DND-41 (cell line): ENCODE results near the gene PABPC1L.

ENCODE experiments used
- ATAC-seq: fragments of 200-7000 bp; cut with Tn5 transposase; 3 replicates; pipeline ENCODE4 v1.9.1; 2021; ENCODE audit warnings: low read depth; ENCODE audit not compliant: insufficient read depth
- DNase-seq: peaks from one replicate; pipeline ENCODE4 v3.0.0-alpha.2; 2020
- H2AFZ ChIP-seq: 2 replicates; pipeline ENCODE4 v1.6.0; 2012; ENCODE audit warnings: low read depth, low read length
- H3K27ac ChIP-seq: 2 replicates; pipeline ENCODE4 v1.5.1; 2012; ENCODE audit warnings: low read length, inconsistent platforms
- H3K27me3 ChIP-seq: fragments of 200-600 bp; sonication (generic); 2 replicates; pipeline ENCODE4 v1.6.0; 2012; ENCODE audit warnings: low read length, mild to moderate bottlenecking, inconsistent platforms; ENCODE audit not compliant: insufficient read depth, poor library complexity
- H3K36me3 ChIP-seq: 2 replicates; pipeline ENCODE4 v1.5.1; 2012; ENCODE audit warnings: low read length, inconsistent platforms; ENCODE audit not compliant: insufficient read depth
- H3K4me1 ChIP-seq: 2 replicates; pipeline ENCODE4 v1.5.1; 2012; ENCODE audit warnings: mild to moderate bottlenecking, low read length; ENCODE audit not compliant: insufficient read depth
- H3K4me2 ChIP-seq: 2 replicates; pipeline ENCODE4 v1.6.0; 2012; ENCODE audit warnings: mild to moderate bottlenecking, moderate library complexity, low read length, inconsistent platforms; ENCODE audit not compliant: insufficient read depth
- H3K4me3 ChIP-seq, 2 experiments: fragments of 200-600 bp in 1 of 2; shearing (Covaris generic) in 1 of 2; 2 replicates each; pipeline ENCODE4 v1.5.1; 2012 to 2016; ENCODE audit warnings: inconsistent platforms in 2 of 2, low read length in 2 of 2, mild to moderate bottlenecking in 2 of 2, low read depth in 1 of 2, moderate library complexity in 1 of 2
- H3K79me2 ChIP-seq: 2 replicates; pipeline ENCODE4 v1.6.0; 2012; ENCODE audit warnings: low read length, inconsistent platforms; ENCODE audit not compliant: insufficient read depth
- H3K9ac ChIP-seq: 2 replicates; pipeline ENCODE4 v1.6.0; 2012; ENCODE audit warnings: low read depth, mild to moderate bottlenecking, inconsistent platforms, low read length, moderate library complexity
- H3K9me3 ChIP-seq: 2 replicates; pipeline ENCODE4 v1.5.1; 2012; ENCODE audit warnings: low read length, moderate library complexity, mild to moderate bottlenecking, inconsistent platforms; ENCODE audit not compliant: insufficient read depth, severe bottlenecking
- H4K20me1 ChIP-seq: 2 replicates; pipeline ENCODE4 v1.6.0; 2012; ENCODE audit warnings: low read length; ENCODE audit not compliant: insufficient read depth
- CTCF ChIP-seq: IDR thresholded peaks from 2 replicates; pipeline ENCODE4 v1.5.1; 2012; ENCODE audit warnings: borderline replicate concordance, low read length, moderate library complexity, mild to moderate bottlenecking; ENCODE audit not compliant: poor library complexity, severe bottlenecking; ENCODE audit errors: extremely low read depth
- EZH2 ChIP-seq: IDR thresholded peaks from 3 replicates; pipeline ENCODE4 v1.6.1; 2012; ENCODE audit warnings: borderline replicate concordance, low read depth, mild to moderate bottlenecking, moderate library complexity, low read length, inconsistent platforms; ENCODE audit not compliant: severe bottlenecking

Gene PABPC1L

GRCh38 chr20:44884907-44885391, 24.9 kb upstream of the PABPC1L start:
- Histone ChIP-seq H3K36me3 (peaks cover 21% of the 10 kb centered on the region), H3K4me2 (peak overlapping the region; percentile 79), H3K9ac (peak overlapping the region; percentile 97), H3K4me3 (peak overlapping the region; percentile 76 to 78), H3K27me3 (no peaks in the 10 kb centered on the region), H4K20me1 (peaks cover 43% of the 10 kb centered on the region), H2AFZ (peak overlapping the region; percentile 90), H3K9me3 (no peaks in the 10 kb centered on the region), H3K4me1 (peaks cover 45% of the 10 kb centered on the region), H3K79me2 (peaks cover 52% of the 10 kb centered on the region), H3K27ac (peak overlapping the region; percentile 83)
- TF ChIP-seq EZH2 (no peak), CTCF (no peak)
- ATAC-seq (0 out of 3 replicates have a peak, but pooled peaks have one; percentile 0), DNase-seq (no peak)

GRCh38 chr20:44885392-44886265, 24.2 kb upstream of the PABPC1L start, which contains the start of gene YWHAB:
Gene YWHAB, plus strand, starts transcription at chr20:44885705. Its CDS starts 15,829 bp downstream, at chr20:44901534.
- ATAC-seq = peak; percentile 98
- peak; percentile 100 for DNase-seq
- Histone ChIP-seq H3K4me1 (peaks cover 48% of the 10 kb centered on the region), H4K20me1 (peaks cover 48% of the 10 kb centered on the region), H3K27me3 (no peaks in the 10 kb centered on the region), H3K9me3 (no peaks in the 10 kb centered on the region), H3K9ac (peak within 1 kb of the TSS; percentile 97), H2AFZ (peak within 1 kb of the TSS; percentile 90), H3K4me3 (peak within 1 kb of the TSS; percentile 76 to 78), H3K27ac (peak within 1 kb of the TSS; percentile 93), H3K4me2 (peak within 1 kb of the TSS; percentile 79), H3K79me2 (peaks cover 57% of the 10 kb centered on the region), H3K36me3 (peaks cover 24% of the 10 kb centered on the region)
- TF ChIP-seq CTCF (no peak), EZH2 (no peak)

GRCh38 chr20:44886266-44886651, 23.6 kb upstream of the PABPC1L start:
- DNase-seq (no peak), ATAC-seq (no peak)
- H3K79me2 ChIP-seq = peaks cover 63% of the 10 kb centered on the region
- no peak for TF ChIP-seq EZH2
- TF ChIP-seq CTCF = no peak
- no peaks in the 10 kb centered on the region for H3K27me3 ChIP-seq
- peak overlapping the region; percentile 97 for H3K9ac ChIP-seq
- peak overlapping the region; percentile 93 for H3K27ac ChIP-seq
- peaks cover 24% of the 10 kb centered on the region for H3K36me3 ChIP-seq
- peak overlapping the region; percentile 81; the same call in 1 of the 2 replicates for H2AFZ ChIP-seq
- H4K20me1 ChIP-seq = peaks cover 53% of the 10 kb centered on the region
- H3K4me2 ChIP-seq = peak overlapping the region; percentile 79
- H3K4me1 ChIP-seq = peaks cover 48% of the 10 kb centered on the region
- no peaks in the 10 kb centered on the region for H3K9me3 ChIP-seq
- peak overlapping the region; percentile 76 to 78 for H3K4me3 ChIP-seq
